ENCODE data around the gene IL17A. TPM values are rescaled to one million over a fixed set of nuclear protein-coding genes. Genes with fewer than 3 reads are reported as not detected.

Gene IL17A
- total RNA-seq, 1 experiment from 2014 or later, result not detected

GRCh38 chr6:52149076-52149475, 37.1 kb upstream of the IL17A start:
- peaks cover 8% of the 10 kb centered on the region for H3K4me1 ChIP-seq
- no peak overlapping the region for H3K4me3 ChIP-seq (ENCODE audit: low read depth, low read length)
- Mint-ChIP-seq H3K27ac (ENCODE audit: unreplicated experiment) (no peak overlapping the region), H3K36me3 (ENCODE audit: insufficient read depth, unreplicated experiment) (no peaks in the 10 kb centered on the region), H3K27me3 (ENCODE audit: insufficient read depth, unreplicated experiment) (peaks cover 8% of the 10 kb centered on the region), H3K4me3 (ENCODE audit: unreplicated experiment) (no peak overlapping the region), H3K9me3 (ENCODE audit: unreplicated experiment) (no peaks in the 10 kb centered on the region), H3K4me1 (ENCODE audit: low read depth, unreplicated experiment) (peaks cover 13% of the 10 kb centered on the region)
- no peaks in the 10 kb centered on the region for H3K36me3 ChIP-seq (ENCODE audit: control insufficient read depth, insufficient read depth, low read length)
- intact Hi-C loops (cut with micrococcal nuclease; ENCODE audit: unreplicated experiment), result no loop called here
- no TSS peak for BruUV-seq (replicated peaks)
- no peak for TF ChIP-seq CTCF (IDR thresholded peaks at IDR 0.05; ENCODE audit: insufficient read depth in 1 of 2, low read depth in 1 of 2, low read length in 1 of 2, severe bottlenecking in 1 of 2, unreplicated experiment in 1 of 2)
- DNase-seq, result no peak
- ChIA-PET POLR2A (no interaction called here), CTCF (no interaction called here)
- H3K27me3 ChIP-seq (replicated peaks; ENCODE audit: control insufficient read depth, insufficient read depth, low read length), result no peaks in the 10 kb centered on the region
- no peaks in the 10 kb centered on the region for H3K9me3 ChIP-seq

- H3K4me1 Mint-ChIP-seq (ENCODE audit: low read depth, unreplicated experiment), result peaks cover 13% of the 10 kb centered on the region
- intact Hi-C loops (cut with micrococcal nuclease; ENCODE audit: unreplicated experiment), result no loop called here
- no peak overlapping the region for H3K4me3 Mint-ChIP-seq (ENCODE audit: unreplicated experiment)
- no peaks in the 10 kb centered on the region for H3K9me3 Mint-ChIP-seq (ENCODE audit: unreplicated experiment)
- Histone ChIP-seq H3K9me3 (no peaks in the 10 kb centered on the region), H3K27me3 (replicated peaks; ENCODE audit: control insufficient read depth, insufficient read depth, low read length) (no peaks in the 10 kb centered on the region), H3K36me3 (ENCODE audit: control insufficient read depth, insufficient read depth, low read length) (no peaks in the 10 kb centered on the region), H3K4me3 (ENCODE audit: low read depth, low read length) (no peak overlapping the region), H3K4me1 (peaks cover 8% of the 10 kb centered on the region)
- no peak for DNase-seq
- CTCF ChIA-PET, result interaction anchor here (0.8 kb wide), 1 partner anchor 11 kb away, joined by 3 read pairs; no protein-coding TSS in a partner anchor
- TF ChIP-seq CTCF (IDR thresholded peaks at IDR 0.05; ENCODE audit: insufficient read depth in 1 of 2, low read depth in 1 of 2, low read length in 1 of 2, severe bottlenecking in 1 of 2, unreplicated experiment in 1 of 2), result no peak
- BruUV-seq (replicated peaks), result no TSS peak
- POLR2A ChIA-PET, result no interaction called here
- no peak overlapping the region for H3K27ac Mint-ChIP-seq (ENCODE audit: unreplicated experiment)
- H3K36me3 Mint-ChIP-seq (ENCODE audit: insufficient read depth, unreplicated experiment), result no peaks in the 10 kb centered on the region
- peaks cover 5% of the 10 kb centered on the region for H3K27me3 Mint-ChIP-seq (ENCODE audit: insufficient read depth, unreplicated experiment)
Measured at GRCh38 chr6:52149949-52150348, 36.2 kb upstream of the IL17A start.

DNA sequence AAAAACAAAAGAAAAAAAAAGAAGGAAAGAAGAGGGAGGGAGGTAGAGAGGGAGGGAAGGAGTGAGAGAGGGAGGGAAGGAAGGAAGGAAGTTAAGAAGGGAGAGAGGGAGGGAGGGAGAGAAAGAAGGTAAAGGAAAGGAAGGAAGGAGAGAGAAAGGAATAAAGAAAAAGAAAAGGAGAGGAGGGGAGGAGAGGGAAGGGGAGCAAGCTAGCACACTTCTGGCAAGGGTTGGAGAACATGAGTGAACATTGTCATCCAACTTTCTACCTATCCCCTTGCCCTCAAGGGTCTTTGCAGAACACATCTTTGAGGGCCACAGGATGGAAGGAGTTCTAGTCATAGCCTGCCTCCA, 34.1 kb upstream of the IL17A start:
- no peaks in the 10 kb centered on the region for H3K27me3 Mint-ChIP-seq (ENCODE audit: insufficient read depth, unreplicated experiment)
- intact Hi-C loops (cut with micrococcal nuclease; ENCODE audit: unreplicated experiment), result no loop called here
- no peaks in the 10 kb centered on the region for H3K9me3 Mint-ChIP-seq (ENCODE audit: unreplicated experiment)
- H3K4me3 ChIP-seq (ENCODE audit: low read depth, low read length), result no peak overlapping the region
- CTCF ChIA-PET, result no interaction called here
- peaks cover 8% of the 10 kb centered on the region for H3K4me1 ChIP-seq
- no peak for TF ChIP-seq CTCF (IDR thresholded peaks at IDR 0.05; ENCODE audit: insufficient read depth in 1 of 2, low read depth in 1 of 2, low read length in 1 of 2, severe bottlenecking in 1 of 2, unreplicated experiment in 1 of 2)
- no TSS peak for BruUV-seq (replicated peaks)
- POLR2A ChIA-PET, result no interaction called here
- H3K27ac Mint-ChIP-seq (ENCODE audit: unreplicated experiment), result no peak overlapping the region
- no peaks in the 10 kb centered on the region for H3K36me3 ChIP-seq (ENCODE audit: control insufficient read depth, insufficient read depth, low read length)
- DNase-seq, result no peak
- no peak overlapping the region for H3K4me3 Mint-ChIP-seq (ENCODE audit: unreplicated experiment)
- no peaks in the 10 kb centered on the region for H3K36me3 Mint-ChIP-seq (ENCODE audit: insufficient read depth, unreplicated experiment)
- H3K27me3 ChIP-seq (replicated peaks; ENCODE audit: control insufficient read depth, insufficient read depth, low read length), result no peaks in the 10 kb centered on the region
- peaks cover 13% of the 10 kb centered on the region for H3K4me1 Mint-ChIP-seq (ENCODE audit: low read depth, unreplicated experiment)
- no peaks in the 10 kb centered on the region for H3K9me3 ChIP-seq
